Stimulated activated CD4-positive, alpha-beta T cell treated with anti-CD3 and anti-CD28 coated beads, Interleukin-15, amount 100 ng/mL, for 48 hours (primary cell): ENCODE results near the gene TMEM266.
"Not testable (repeated sequence)": the region's sequence is repeated elsewhere in the genome, so short reads cannot be mapped to it uniquely, and the experiment has no call there.

Source experiments
- DNase-seq, 2 donors: peaks; one replicate each; pipeline ENCODE4 v3.0.0-alpha.2; 2020; ENCODE audit warnings: low read depth in 2 of 2

The TMEM266 gene, protein sequence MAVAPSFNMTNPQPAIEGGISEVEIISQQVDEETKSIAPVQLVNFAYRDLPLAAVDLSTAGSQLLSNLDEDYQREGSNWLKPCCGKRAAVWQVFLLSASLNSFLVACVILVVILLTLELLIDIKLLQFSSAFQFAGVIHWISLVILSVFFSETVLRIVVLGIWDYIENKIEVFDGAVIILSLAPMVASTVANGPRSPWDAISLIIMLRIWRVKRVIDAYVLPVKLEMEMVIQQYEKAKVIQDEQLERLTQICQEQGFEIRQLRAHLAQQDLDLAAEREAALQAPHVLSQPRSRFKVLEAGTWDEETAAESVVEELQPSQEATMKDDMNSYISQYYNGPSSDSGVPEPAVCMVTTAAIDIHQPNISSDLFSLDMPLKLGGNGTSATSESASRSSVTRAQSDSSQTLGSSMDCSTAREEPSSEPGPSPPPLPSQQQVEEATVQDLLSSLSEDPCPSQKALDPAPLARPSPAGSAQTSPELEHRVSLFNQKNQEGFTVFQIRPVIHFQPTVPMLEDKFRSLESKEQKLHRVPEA

DNA sequence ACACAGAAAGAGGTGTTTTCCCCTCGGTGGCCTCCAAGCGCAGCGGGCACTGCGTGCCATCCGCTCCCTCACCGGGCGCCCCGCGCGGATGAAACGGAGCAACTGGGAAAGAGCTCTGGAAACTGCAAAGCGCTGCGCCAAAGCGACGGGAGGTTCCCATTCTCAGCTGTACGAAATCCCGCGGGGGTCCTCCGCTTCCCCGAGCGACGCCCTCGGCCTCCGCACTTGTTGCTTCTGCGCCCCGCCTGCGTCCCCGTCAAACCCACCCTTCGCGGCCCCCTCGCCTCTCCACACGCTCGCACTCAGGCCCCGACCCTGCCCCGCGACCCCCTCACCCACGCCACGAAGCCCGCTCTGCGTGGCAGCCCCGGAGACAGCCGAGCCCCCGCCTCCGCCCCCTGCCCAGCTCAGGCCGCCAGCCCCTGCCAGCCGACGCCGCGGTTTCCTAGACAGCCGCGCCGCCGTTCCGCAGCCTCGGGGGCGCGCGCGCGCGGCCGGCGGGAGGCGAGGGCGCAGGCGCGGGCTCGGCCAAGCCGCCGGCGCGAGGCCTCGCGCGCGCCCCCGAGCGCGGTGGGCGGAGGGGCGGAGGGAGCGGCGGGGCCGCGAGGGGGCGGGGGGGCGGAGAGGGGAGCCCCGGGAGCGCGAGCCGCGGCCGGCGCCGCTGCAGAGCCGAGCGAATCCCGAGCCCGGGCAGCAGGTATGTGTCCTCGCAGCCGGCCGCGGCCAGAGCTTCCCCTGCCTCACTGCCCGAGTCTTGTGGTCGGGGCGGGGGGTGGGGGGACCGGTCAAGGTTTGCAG lies at the start of gene TMEM266:
Gene TMEM266, plus strand, starts transcription at position 666 of the 798 bp plus-strand sequence. CDS start 74,279 bp downstream, outside the sequence.
- no peak for DNase-seq

- no peak for DNase-seq
Observed at GRCh38 chr15:76010613-76011012, 49.2 kb upstream of the TMEM266 start.

DNA sequence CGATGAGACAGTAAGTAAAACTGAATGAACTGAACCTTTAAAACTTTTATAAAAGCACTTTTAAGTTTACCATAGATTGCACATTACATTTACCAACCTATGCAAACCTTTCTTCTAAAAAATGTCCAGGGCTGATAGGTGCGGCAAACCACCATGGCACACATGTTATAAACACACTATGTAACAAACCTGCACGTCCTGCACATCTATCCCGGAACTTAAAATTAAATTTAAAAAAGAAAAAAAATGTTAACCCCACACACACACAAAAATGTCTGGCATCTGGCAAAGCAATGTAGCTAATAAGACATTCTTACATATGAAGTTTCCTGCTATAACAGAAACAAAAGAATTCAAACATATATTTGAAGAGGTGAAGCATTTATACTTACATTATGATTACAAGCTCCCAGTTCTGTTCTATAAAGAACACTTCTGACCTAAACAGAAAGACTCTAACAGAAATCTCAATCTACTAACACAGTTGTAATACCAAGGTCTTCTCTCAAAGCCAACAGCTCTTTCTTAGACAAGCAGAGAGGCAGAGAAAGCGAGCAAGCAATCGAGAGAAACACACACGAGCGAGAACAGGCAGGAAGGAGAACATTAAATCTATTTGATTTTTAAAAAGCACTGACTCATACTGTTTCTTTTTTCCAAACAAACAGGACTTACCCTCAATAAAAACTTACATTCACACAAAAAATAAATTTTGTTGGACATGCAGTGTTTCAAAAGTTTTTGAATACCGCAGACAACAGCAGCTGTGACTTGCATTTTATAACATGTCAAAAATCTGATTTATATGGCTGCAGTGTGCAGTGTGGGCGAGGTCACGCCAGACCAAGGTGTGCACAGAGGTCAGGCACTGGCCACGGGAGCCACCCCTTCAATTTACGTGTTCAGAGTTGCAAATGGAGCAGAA lies 47.9 kb upstream of the TMEM266 start, which contains the start of gene NRG4:
Gene NRG4, minus strand, starts transcription at position 798 of the 925 bp plus-strand sequence. CDS start 1,194 bp downstream, outside the sequence.
- DNase-seq: no peak

DNA sequence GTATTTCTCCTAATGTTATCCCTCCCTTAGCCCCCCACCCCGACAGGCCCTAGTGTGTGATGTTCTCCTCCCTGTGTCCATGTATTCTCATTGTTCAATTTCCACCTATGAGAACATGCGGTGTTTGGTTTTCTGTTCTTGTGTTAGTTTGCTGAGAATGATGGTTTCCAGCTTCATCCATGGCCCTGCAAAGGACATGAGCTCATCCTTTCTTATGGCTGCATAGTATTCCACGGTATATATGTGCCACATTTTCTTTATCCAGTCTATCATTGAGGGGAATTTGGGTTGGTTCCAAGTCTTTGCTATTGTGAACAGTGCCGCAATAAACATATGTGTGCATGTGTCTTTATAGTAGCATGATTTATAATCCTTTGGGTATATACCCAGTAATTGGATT lies 46.3 kb upstream of the TMEM266 start:
- DNase-seq: not testable (repeated sequence)

- DNase-seq: no peak
Observed at GRCh38 chr15:76024021-76024768, 35.6 kb upstream of the TMEM266 start.

DNA sequence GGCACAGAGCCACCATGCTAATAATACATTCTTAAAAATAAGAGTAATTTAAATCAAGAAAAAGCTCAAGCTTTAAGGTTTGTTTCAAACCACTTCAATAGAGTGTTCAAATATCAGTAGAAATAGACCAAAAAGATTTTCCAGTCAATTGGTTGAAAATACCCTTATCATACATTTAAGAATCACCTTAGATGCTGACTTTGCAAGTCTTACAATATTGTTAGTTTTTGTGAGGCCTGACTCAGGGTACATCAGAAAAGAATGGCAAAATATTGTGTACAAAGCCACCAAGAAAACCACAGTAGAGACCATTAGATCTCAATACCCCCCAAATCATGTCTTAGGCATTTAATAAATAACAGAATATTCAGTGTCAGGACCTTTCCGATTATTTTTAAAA lies 27.7 kb upstream of the TMEM266 start:
- DNase-seq: no peak

GRCh38 chr15:76033438-76033837 lies 26.3 kb upstream of the TMEM266 start:
- DNase-seq: no peak

DNA sequence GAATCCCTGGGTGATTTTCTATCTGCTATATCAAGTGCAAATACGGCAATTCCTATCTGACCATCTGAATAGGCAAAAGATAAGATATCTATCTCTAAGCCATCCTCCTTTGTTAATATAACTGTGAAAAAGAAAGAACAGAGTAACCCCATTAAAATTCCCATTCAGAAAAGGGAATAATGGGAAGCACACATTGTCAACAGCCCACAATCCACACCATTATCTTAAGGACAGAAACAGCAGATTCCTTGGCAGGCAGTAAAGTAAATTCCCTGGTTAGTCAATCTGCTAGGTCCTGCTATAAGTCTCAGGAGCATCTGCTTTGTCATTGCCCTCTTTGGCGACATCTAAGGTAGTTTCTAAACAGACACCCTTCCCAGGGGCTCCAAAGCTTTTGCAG lies 25.7 kb upstream of the TMEM266 start:
- no peak for DNase-seq

- no peak for DNase-seq
Observed at GRCh38 chr15:76035593-76035992, 24.2 kb upstream of the TMEM266 start.

DNA sequence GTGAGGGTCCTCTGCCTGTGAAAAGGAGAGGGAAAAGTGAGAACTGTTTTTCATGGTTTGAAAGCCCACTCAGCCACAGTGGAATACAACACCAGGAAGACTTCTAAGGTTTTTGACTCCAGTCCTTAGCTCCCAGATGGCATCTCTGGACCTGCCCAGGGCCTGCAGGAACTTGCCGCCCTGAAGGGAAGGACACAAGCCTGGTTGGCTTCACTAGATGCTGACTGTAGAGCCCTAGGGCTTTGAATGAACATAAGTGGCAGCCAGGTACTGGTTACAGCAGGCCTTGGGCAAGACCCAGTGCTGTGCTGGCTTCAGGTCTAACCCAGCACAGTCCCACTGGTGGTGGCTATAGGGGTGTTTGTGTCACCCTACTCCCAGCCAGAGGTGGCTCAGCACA lies 21.3 kb upstream of the TMEM266 start:
- no peak for DNase-seq

DNA sequence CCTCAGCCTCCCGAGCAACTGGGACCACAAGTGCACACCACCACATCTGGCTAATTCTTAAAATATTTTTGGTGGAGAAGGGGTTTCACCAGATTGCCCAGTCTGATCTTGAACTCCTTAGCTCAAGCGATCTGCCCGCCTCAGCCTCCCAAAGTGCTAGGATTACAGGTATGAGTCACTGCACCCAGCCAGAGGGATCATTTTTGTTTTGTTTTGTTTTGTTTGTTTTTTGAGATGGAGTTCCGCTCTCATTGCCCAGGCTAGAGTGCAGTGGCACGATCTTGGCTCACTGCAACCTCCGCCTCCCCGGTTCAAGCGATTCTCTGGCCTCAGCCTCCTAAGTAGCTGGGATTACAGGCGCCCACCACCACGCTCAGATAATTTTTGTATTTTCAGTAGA lies 5.6 kb upstream of the TMEM266 start:
- not testable (repeated sequence) for DNase-seq

DNA sequence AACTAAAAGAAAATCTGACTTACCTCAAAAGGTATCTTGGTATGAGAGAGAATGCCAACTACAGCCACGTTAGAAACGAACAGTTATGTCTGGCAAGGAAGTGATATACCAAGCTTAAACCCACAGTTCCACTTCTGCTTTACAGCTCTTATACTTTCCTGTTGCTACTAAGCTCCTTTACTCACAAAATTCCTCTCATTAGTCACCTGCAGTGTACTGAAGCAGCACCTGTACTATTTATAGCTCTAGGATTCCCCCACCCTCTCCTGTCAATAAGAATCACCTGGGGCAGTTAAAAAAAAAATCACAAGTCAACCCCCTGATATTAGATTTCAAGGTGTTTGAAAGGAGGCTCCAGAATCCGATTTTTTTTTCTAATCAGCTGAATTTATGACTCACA lies 2.9 kb upstream of the TMEM266 start:
- DNase-seq: no peak

DNA sequence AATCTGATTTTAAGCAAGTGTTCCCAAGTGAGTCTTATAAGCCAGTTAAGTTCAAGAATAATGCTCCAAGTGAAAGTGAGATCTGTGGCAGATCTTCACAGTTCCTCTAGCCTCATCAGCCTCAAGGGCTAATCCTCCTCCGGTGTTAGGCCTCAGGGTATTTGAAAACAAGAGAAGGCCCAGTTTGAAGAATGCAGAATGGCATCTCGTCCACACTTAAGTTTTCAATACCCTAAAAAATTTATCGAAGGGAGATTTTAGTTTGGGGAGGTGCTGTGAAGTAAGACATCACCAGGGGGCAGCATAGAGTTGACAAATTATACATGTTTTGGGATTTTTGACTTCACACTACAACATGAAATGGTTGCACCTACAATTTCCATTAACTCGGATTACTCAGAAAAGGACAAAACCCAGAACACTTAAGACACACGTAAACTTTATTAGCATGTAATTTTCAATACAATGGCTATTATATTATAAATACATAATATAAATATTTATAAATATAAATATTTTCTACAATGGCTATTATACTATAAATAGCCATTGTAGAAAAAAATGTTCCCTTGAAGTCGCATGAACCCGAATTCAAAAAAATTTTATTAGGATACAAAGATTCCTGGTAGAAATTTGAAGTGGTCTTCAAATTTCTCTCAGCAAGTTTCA lies 2.3 kb upstream of the TMEM266 start:
- no peak for DNase-seq

DNA sequence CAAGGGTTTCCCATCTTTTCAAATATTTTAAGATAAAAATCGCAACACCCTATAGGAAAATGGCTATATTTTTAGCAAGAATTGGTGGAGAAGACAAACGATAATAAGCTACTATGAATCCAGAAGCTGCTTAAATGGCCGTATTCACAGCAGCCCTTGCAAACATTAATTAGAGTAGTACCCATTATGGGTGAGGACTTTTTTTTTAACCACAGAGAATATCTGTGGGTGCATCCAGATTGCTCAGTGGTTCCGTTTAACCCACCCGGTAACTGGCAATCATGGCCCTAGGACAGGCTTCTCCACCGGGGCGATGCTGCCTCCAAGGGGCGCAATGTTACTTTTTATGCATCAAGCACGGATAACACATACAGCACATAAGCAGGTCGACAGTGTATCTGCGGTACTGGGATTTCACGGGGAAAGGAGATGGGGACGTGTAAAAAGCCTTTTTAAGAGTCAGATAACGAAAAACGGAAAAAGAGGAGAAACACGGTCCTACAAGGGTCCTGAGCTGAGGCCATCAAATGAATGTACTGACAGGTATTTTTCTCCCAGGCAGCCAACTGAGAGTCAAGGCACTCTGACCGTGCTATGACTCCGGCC lies 968 bp upstream of the TMEM266 start:
- DNase-seq: no peak

DNA sequence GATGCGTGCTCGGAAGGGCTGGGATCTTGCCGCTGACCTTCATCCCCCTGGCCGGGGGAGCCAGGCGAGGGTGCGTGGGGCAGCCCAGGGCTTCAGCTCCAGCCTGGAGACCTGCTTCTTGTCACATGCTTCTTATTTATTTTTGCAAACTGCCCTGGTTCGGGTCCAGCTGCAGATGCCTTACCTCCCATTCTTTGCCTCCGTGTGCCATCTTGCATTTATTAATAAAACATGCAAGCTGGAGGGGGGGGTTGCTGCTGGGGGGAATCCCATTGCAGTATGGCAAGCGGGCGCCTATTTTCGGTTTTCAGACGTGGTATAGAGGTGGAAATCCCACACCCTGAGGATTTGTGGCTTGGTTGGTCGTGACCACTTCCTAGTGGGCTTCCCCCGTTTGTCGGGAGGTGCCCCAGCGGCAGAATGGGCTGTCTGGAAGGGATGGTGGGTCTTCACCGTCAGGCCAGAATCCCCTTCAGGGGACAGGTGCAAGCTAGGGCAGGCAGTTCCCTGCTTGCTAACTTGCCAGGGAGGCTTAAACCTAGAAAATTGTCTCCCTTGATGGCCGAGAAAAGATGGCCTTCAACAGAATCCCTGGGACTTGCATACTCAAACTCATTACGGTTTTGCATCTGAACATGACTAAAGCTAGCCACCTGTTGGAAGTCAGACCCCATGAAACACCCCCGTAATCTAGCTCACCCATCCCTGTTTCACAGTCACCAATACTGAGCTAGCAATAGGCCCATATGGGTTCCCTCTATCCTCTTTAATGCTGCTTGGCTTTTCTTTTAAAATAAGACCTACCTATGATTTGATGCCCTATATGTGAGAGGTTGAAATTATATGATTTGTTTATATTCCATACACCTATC lies 569 bp downstream of the TMEM266 start:
- DNase-seq: no peak

GRCh38 chr15:76061700-76062099 lies 1.9 kb downstream of the TMEM266 start:
- no peak for DNase-seq

DNA sequence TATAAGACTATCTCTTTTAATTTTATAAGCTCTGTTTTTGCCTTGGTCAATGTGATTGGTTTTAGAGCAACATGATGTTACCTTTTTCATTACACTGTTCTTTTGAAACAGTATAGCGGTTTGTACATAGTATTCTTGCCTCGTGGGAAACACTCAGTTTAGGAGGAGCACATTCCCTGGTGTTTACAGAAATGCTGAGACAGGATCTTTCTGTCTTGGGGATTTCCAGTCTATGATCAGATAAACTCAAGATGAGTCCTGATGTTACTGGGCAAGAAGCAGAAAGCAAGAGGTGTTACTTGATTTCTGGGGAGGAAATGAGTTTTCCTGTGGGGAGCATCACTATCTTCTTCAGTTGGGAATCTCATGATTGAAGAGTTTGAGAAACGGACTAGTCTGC lies 2.5 kb downstream of the TMEM266 start:
- no peak for DNase-seq

- no peak for DNase-seq
Observed at GRCh38 chr15:76064375-76064774, 4.6 kb downstream of the TMEM266 start.

GRCh38 chr15:76065245-76065644 lies 5.5 kb downstream of the TMEM266 start:
- DNase-seq: no peak
